Stimulated activated naive CD8-positive, alpha-beta T cell treated with anti-CD3 and anti-CD28 coated beads, Interleukin-15, amount 100 ng/mL, for 72 hours (primary cell): ENCODE results near the gene ATP7B.
"Not testable (repeated sequence)": the region's sequence is repeated elsewhere in the genome, so short reads cannot be mapped to it uniquely, and the experiment has no call there.

Source experiments
- ATAC-seq: fragments of 150-1000 bp; cut with Tn5 transposase; 2 replicates; pipeline ENCODE4 v1.10.0; 2021; ENCODE audit warnings: mild to moderate bottlenecking, moderate library complexity
- DNase-seq, 2 donors: peaks; one replicate each; pipeline ENCODE4 v3.0.0; 2021 to 2022
- H3K27ac Mint-ChIP-seq, 2 donors: one replicate each; pipeline ENCODE4 v1.8.0; 2022; ENCODE audit warnings: mild to moderate bottlenecking in 2 of 2, mixed read lengths in 2 of 2, moderate library complexity in 2 of 2
- H3K27me3 Mint-ChIP-seq: one replicate; pipeline ENCODE4 v1.8.0; 2022; ENCODE audit warnings: mixed read lengths
- H3K4me1 Mint-ChIP-seq: one replicate; pipeline ENCODE4 v1.8.0; 2022; ENCODE audit warnings: mild to moderate bottlenecking, mixed read lengths
- H3K4me3 Mint-ChIP-seq, 2 donors: one replicate each; pipeline ENCODE4 v1.8.0; 2022; ENCODE audit warnings: mild to moderate bottlenecking in 2 of 2, mixed read lengths in 2 of 2, moderate library complexity in 1 of 2
- H3K9me3 Mint-ChIP-seq, 2 donors: one replicate each; pipeline ENCODE4 v1.8.0; 2022; ENCODE audit warnings: mixed read lengths in 2 of 2

Gene ATP7B

GRCh38 chr13:52010890-52011631 is at the start of gene ATP7B:
TSS of gene ATP7B (minus strand) at chr13:52011450. CDS start at chr13:52011337, 113 bp downstream.
- ATAC-seq (peak; percentile 36), DNase-seq (peak; percentile 26 to 34)
- H3K27me3 Mint-ChIP-seq: peaks cover 21% of the 10 kb centered on the region
- peak within 1 kb of the TSS; percentile 96 to 98 for H3K27ac Mint-ChIP-seq
- peaks cover 13% of the 10 kb centered on the region for H3K4me1 Mint-ChIP-seq
- H3K4me3 Mint-ChIP-seq: peak within 1 kb of the TSS; percentile 96
- H3K9me3 Mint-ChIP-seq: no peaks in the 10 kb centered on the region

GRCh38 chr13:52053460-52053859 is 42.2 kb upstream of the ATP7B start:
- DNase-seq (no peak), ATAC-seq (no peak)
- H3K4me3 Mint-ChIP-seq: no peak overlapping the region
- no peaks in the 10 kb centered on the region for H3K27me3 Mint-ChIP-seq
- no peaks in the 10 kb centered on the region for H3K4me1 Mint-ChIP-seq
- H3K9me3 Mint-ChIP-seq: peaks cover 5 to 18% of the 10 kb centered on the region in 2 donors
- no peak overlapping the region for H3K27ac Mint-ChIP-seq

GRCh38 chr13:52051400-52051799 is 40.1 kb upstream of the ATP7B start:
- H3K4me1 Mint-ChIP-seq: no peaks in the 10 kb centered on the region
- H3K4me3 Mint-ChIP-seq: no peak overlapping the region
- no peak overlapping the region for H3K27ac Mint-ChIP-seq

GRCh38 chr13:52048516-52048915 is 37.3 kb upstream of the ATP7B start:
- ATAC-seq (no peak), DNase-seq (no peak)
- no peaks in the 10 kb centered on the region for H3K4me1 Mint-ChIP-seq
- no peaks in the 10 kb centered on the region for H3K27me3 Mint-ChIP-seq
- H3K9me3 Mint-ChIP-seq: peaks cover 10 to 20% of the 10 kb centered on the region in 2 donors
- H3K4me3 Mint-ChIP-seq: no peak overlapping the region
- no peak overlapping the region for H3K27ac Mint-ChIP-seq

More at GRCh38 chr13:52051400-52051799, 40.1 kb upstream of the ATP7B start:
- DNase-seq: no peak
- no peak for ATAC-seq
- peaks cover 5 to 18% of the 10 kb centered on the region in 2 donors for H3K9me3 Mint-ChIP-seq
- no peaks in the 10 kb centered on the region for H3K27me3 Mint-ChIP-seq

- no peak for DNase-seq
- H3K27ac Mint-ChIP-seq: no peak overlapping the region
- no peak for ATAC-seq
- peaks cover 10 to 20% of the 10 kb centered on the region in 2 donors for H3K9me3 Mint-ChIP-seq
- no peaks in the 10 kb centered on the region for H3K4me1 Mint-ChIP-seq
- H3K27me3 Mint-ChIP-seq: no peaks in the 10 kb centered on the region
- H3K4me3 Mint-ChIP-seq: no peak overlapping the region
These were observed 36.2 kb upstream of the ATP7B start for GRCh38 chr13:52047463-52047862.

- no peaks in the 10 kb centered on the region for H3K27me3 Mint-ChIP-seq
- DNase-seq: no peak
- ATAC-seq: no peak
- H3K4me1 Mint-ChIP-seq: no peaks in the 10 kb centered on the region
- no peak overlapping the region for H3K4me3 Mint-ChIP-seq
- H3K9me3 Mint-ChIP-seq: peaks cover 5 to 9% of the 10 kb centered on the region in 2 donors
- no peak overlapping the region for H3K27ac Mint-ChIP-seq
These were observed 32.4 kb upstream of the ATP7B start for GRCh38 chr13:52043675-52044074.

- Mint-ChIP-seq H3K9me3 (no peaks in the 10 kb centered on the region), H3K4me1 (no peaks in the 10 kb centered on the region), H3K27me3 (no peaks in the 10 kb centered on the region), H3K27ac (no peak overlapping the region), H3K4me3 (no peak overlapping the region)
- DNase-seq (no peak), ATAC-seq (no peak)
These were observed 24.8 kb upstream of the ATP7B start for GRCh38 chr13:52036037-52036436.

GRCh38 chr13:52034616-52035226 is 23.5 kb upstream of the ATP7B start:
- no peak for ATAC-seq
- Mint-ChIP-seq H3K4me3 (no peak overlapping the region), H3K4me1 (no peaks in the 10 kb centered on the region), H3K27me3 (no peaks in the 10 kb centered on the region), H3K27ac (no peak overlapping the region), H3K9me3 (peaks cover 7 to 11% of the 10 kb centered on the region in 2 donors)
- DNase-seq: no peak

- Mint-ChIP-seq H3K9me3 (peaks cover 11 to 22% of the 10 kb centered on the region in 2 donors), H3K27ac (no peak overlapping the region), H3K4me1 (no peaks in the 10 kb centered on the region), H3K27me3 (no peaks in the 10 kb centered on the region), H3K4me3 (no peak overlapping the region)
- DNase-seq: no peak
- no peak for ATAC-seq
These were observed 21.8 kb upstream of the ATP7B start for GRCh38 chr13:52033039-52033438.

- Mint-ChIP-seq H3K4me1 (peaks cover 18% of the 10 kb centered on the region), H3K9me3 (peaks cover 29 to 40% of the 10 kb centered on the region in 2 donors)
- not testable (repeated sequence) for ATAC-seq, H3K27me3 Mint-ChIP-seq, H3K4me3 Mint-ChIP-seq, DNase-seq, H3K27ac Mint-ChIP-seq
These were observed 19.2 kb upstream of the ATP7B start for GRCh38 chr13:52030401-52030800.

GRCh38 chr13:52029569-52029968 is 18.3 kb upstream of the ATP7B start:
- peak overlapping the region in 1 of 2 donors; percentile 14 for H3K27ac Mint-ChIP-seq
- no peaks in the 10 kb centered on the region for H3K27me3 Mint-ChIP-seq
- no peak overlapping the region for H3K4me3 Mint-ChIP-seq
- ATAC-seq: no peak
- peaks cover 20% of the 10 kb centered on the region for H3K4me1 Mint-ChIP-seq
- peaks cover 29 to 42% of the 10 kb centered on the region in 2 donors for H3K9me3 Mint-ChIP-seq
- no peak for DNase-seq

GRCh38 chr13:52027832-52028231 is 16.6 kb upstream of the ATP7B start:
- Mint-ChIP-seq H3K27me3 (no peaks in the 10 kb centered on the region), H3K9me3 (peaks cover 29 to 42% of the 10 kb centered on the region in 2 donors), H3K27ac (no peak overlapping the region), H3K4me1 (peaks cover 20% of the 10 kb centered on the region), H3K4me3 (no peak overlapping the region)
- ATAC-seq: no peak
- DNase-seq: no peak

GRCh38 chr13:52026246-52026626 is 15.0 kb upstream of the ATP7B start:
- Mint-ChIP-seq H3K4me1 (peaks cover 20% of the 10 kb centered on the region), H3K9me3 (peaks cover 29 to 42% of the 10 kb centered on the region in 2 donors), H3K27ac (peak overlapping the region; percentile 7 to 34), H3K27me3 (no peaks in the 10 kb centered on the region), H3K4me3 (no peak overlapping the region)
- no peak for DNase-seq
- ATAC-seq: no peak

- Mint-ChIP-seq H3K27ac (peak overlapping the region in 1 of 2 donors; percentile 34), H3K9me3 (peaks cover 28 to 41% of the 10 kb centered on the region in 2 donors), H3K4me1 (peaks cover 20% of the 10 kb centered on the region), H3K4me3 (no peak overlapping the region), H3K27me3 (no peaks in the 10 kb centered on the region)
- ATAC-seq (no peak), DNase-seq (no peak)
These were observed 14.4 kb upstream of the ATP7B start for GRCh38 chr13:52025475-52026245.

GRCh38 chr13:52024481-52024880 is 13.2 kb upstream of the ATP7B start, which contains the start of gene UTP14C:
TSS of gene UTP14C (plus strand) at chr13:52024691. CDS start at chr13:52028805, 4,114 bp downstream.
- no peak for DNase-seq
- Mint-ChIP-seq H3K27me3 (no peaks in the 10 kb centered on the region), H3K4me3 (no peak within 1 kb of the TSS), H3K9me3 (peaks cover 22 to 29% of the 10 kb centered on the region in 2 donors), H3K27ac (no peak within 1 kb of the TSS), H3K4me1 (peaks cover 20% of the 10 kb centered on the region)
- no peak for ATAC-seq
